ENCODE results near the gene RASSF8. TPM values are rescaled to one million over a fixed set of nuclear protein-coding genes. Genes with fewer than 3 reads are reported as not detected.
A peak's percentile ranks its signal among the peaks of the same experiment; 100 is the strongest.
"Not testable (repeated sequence)": the region's sequence is repeated elsewhere in the genome, so short reads cannot be mapped to it uniquely, and the experiment has no call there.

The RASSF8 gene
- total RNA-seq, 1 experiment from 2014 or later = 41.2 TPM

DNA sequence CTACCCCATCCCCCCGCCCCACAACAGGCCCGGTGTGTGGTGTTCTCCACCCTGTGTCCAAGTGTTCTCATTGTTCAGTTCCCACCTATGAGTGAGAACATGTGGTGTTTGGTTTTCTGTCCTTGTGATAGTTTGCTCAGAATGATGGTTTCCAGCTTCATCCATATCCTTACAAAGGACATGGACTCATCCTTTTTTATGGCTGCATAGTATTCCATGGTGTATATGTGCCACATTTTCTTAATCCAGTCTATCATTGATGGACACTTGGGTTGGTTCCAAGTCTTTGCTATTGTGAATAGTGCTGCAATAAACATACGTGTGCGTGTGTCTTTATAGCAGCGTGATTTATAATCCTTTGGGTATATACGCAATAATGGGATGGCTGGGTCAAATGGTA is 98.8 kb downstream of the RASSF8 start:
- DNase-seq (ENCODE audit: low read depth) = not testable (repeated sequence)

GRCh38 chr12:26058308-26058707 is 99.8 kb downstream of the RASSF8 start:
- no peak for DNase-seq (ENCODE audit: low read depth)

- peak; percentile 40 for DNase-seq (ENCODE audit: low read depth)
Measured at GRCh38 chr12:26058818-26059217, 100.3 kb downstream of the RASSF8 start.

DNA sequence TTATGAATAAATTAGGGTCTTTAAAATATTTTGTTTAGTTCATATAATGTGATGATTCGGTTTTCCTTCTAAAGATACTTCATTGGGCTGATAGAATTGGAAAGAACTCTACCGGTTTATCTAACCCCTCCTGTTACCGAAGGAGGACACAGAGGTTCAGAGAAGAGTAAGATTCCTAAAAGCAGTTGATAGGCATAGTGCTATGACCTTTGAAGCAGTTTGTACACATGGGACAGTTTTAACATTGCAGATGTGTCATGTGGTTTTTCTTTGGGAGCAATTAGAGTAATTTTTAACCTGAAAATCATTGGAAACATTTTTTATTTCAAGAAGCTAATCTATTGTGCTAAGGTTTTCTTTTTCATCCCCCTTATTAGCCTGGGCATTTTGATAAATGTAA is 103.5 kb downstream of the RASSF8 start:
- no peak for DNase-seq (ENCODE audit: low read depth)

- DNase-seq (ENCODE audit: low read depth) = peak; percentile 65
Measured at GRCh38 chr12:26062566-26062965, 104.1 kb downstream of the RASSF8 start.

GRCh38 chr12:26065451-26065850 is 107.0 kb downstream of the RASSF8 start:
- DNase-seq (ENCODE audit: low read depth) = no peak

DNA sequence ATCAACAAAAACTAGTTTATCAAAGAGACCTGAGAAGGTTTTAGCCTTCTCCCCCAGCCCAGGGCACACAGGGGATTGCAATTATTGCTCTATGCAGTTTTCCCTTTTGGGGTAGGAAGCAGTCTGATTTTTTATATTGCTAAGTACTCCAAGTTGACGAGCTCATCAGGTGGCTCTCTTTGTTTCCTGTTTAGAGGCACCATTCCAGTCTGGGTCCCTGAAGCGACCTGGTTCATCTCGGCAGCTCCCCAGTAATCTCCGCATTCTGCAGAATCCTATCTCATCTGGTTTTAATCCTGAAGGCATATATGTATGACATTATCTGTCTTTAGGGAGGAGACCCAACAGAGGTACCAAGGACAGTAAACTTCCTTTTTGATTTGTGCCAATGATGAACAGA is 110.0 kb downstream of the RASSF8 start:
- DNase-seq (ENCODE audit: low read depth) = no peak

DNA sequence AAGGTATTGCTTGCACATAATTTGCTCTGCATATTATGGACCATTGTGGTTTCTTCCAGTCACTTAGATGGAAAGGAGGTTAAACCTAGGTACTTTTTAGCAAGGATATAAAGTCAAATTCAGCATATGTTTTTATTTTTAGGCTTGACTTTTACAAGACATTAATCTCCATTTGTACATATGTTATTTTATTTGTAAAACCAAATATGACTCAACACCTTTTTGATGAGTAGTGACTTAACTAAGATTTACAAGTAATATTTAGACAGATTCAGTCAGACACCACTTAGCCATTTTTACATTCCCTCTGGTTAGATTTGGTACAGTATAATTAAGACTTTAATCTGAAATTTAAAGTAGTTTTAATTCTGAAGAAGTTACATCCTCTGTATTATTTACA is 111.3 kb downstream of the RASSF8 start:
- DNase-seq (ENCODE audit: low read depth) = no peak

DNA sequence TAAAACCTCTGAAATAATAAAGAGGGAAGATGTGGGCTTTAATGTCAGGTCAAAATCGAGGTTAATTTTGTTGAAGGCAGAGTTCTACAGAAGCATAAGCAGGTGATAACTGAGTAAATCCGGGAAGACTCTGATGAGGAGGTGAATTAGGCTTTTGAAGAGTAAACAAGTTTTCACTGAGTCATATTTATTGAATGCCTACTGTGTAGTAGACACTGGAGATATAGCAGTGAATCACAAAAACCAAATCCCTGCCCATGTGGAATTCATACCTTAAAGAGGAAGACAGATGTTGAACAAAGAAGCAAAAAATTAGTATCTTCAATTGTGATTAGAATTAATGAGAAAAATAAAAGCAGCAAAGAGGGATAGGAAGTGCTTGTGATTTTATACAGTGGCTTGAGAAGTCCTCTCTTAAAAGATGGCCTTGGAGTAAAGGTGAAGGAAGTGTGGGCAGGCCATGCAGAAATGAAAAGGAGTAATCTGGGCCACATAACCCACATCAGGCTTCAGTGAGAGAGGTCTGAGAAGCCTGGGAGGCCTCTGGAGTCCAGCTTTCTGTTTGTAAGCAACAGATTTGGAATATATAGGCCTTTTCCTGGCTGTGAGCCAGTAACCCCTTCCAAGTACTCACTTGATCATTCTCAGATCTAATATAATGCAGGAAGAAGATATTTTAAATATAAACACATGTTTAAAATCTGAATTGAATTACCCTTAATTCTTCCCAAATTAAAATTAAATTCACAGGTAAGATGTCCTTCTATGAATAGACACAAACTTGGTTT is 119.6 kb downstream of the RASSF8 start:
- peak; percentile 47 for DNase-seq (ENCODE audit: low read depth)

DNA sequence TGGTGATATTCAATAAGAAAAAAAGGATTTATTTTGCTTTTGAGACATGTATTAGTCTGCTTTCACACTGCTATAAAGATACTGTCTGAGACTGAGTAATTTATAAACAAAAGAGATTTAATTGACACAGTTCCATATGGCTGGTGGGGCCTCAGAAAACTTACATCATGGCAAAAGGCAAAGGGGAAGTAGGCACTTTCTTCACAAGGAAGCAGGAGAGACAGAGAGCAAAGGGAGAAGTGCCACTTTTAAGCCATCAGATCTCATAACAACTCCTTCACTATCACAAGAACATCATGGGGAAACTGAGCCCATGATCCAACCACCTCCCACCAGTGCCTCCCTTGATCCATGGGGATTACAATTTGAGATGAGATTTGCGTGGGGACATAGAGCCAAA is 122.4 kb downstream of the RASSF8 start:
- DNase-seq (ENCODE audit: low read depth) = no peak

DNA sequence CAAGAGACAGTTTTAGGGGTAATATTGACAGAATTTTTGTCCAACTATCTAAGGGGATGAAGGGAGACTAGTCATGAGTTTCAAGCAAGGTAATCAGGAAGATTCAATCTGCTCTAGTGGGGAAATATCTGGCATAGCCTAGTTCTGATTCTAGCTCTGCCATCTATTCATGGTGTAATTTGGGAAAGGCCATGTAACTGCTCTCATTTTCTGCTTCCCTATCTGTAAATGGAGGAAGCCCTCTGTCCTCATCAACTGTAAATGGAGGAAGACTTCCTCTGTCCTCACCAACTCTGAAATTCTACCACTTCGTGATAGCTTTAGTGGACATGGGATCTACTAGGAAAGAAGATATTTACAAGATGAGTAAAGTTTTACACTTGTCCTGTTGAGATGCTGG is 128.5 kb downstream of the RASSF8 start:
- no peak for DNase-seq (ENCODE audit: low read depth)

GRCh38 chr12:26088998-26089397 is 130.5 kb downstream of the RASSF8 start:
- DNase-seq (ENCODE audit: low read depth) = no peak

DNA sequence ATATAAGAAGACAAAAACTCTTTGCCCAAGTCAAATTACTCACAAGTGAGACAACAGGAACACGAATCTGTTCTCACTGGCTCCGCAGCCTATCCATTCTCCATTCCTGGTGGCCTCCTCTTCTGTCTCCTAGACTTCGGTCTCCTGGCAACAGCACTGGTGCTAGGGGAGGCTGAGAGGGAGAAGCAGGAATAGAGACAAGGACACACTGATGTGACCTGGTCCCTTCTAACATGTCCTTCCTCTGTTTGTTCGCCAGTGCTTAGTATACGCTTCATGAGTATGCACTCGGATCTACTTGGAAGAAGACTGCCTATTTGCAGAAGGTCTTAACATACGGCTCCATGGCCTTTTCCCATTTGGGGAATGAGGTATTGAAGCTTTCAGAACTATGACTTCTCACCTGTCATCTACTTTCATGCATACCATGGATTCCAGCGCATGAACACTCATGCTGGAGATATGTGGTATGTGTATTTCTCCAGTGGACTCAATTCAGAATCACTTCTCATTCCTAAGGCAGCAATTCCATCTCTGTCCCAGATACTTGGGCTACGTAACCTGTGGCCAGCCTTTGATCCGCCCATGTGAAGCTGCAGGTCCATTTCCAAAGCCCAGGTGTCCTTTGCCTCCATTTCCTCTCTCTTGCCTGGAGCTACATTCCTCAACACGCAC is 132.5 kb downstream of the RASSF8 start:
- DNase-seq (ENCODE audit: low read depth) = peak; percentile 68

GRCh38 chr12:26091822-26092221 is 133.3 kb downstream of the RASSF8 start:
- no peak for DNase-seq (ENCODE audit: low read depth)

GRCh38 chr12:26092346-26093105 is 134.0 kb downstream of the RASSF8 start:
- DNase-seq (ENCODE audit: low read depth) = no peak

GRCh38 chr12:26095186-26095585 is 136.7 kb downstream of the RASSF8 start:
- DNase-seq (ENCODE audit: low read depth) = no peak

- no peak for DNase-seq (ENCODE audit: low read depth)
Measured at GRCh38 chr12:26096036-26096435, 137.6 kb downstream of the RASSF8 start.

GRCh38 chr12:26097046-26097878 is 138.8 kb downstream of the RASSF8 start:
- peak; percentile 76 for DNase-seq (ENCODE audit: low read depth)

DNA sequence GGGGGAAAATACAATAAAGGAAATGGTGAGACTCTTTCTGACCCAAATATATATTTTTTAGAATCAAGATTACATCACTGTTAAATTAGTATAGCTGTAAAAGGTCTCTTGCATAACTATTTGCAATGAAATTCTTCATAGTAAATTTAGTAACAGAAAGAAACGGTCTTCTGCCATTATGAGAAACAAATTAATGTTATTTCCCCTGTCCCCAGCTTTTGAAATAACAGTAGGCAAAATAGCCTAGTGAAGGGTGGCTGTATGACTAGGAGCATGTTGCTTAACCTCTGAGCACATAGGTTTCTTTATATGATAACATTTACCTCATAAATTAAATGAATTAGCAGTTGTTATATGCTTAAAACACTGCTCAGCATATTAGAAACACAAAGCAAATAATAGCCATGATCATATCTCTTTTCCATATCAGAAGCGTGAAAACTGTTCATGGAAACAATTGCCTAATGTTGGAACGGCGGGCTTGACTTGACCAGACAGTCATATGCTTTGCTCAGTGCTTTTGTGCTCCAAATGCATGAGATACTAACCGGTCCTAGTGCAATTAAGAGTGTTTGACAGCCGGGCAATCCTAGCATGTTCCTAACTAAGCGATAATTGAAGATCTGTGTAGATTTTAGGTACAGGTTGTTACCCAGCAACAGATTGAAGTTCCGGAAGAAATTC is 142.3 kb downstream of the RASSF8 start:
- no peak for DNase-seq (ENCODE audit: low read depth)

GRCh38 chr12:26101350-26101734 is 142.9 kb downstream of the RASSF8 start:
- DNase-seq (ENCODE audit: low read depth) = no peak

GRCh38 chr12:26101763-26102162 is 143.3 kb downstream of the RASSF8 start:
- no peak for DNase-seq (ENCODE audit: low read depth)
